Calu3 (cell line): ENCODE measurements around the gene USP32. TPM values are rescaled to one million over a fixed set of nuclear protein-coding genes. Genes with fewer than 3 reads are reported as not detected.

ENCODE experiments used
- BruUV-seq: library from RNA; stranded (reverse); fragments of 400-500 nt; replicated peaks from 2 replicates; lab custom pipeline; 2021; lab: Mats Ljungman, UMichigan
- CTCF ChIA-PET: fragments of 300-600 bp; sonication (Branson Sonifier 250); formaldehyde crosslinking; loops from one replicate; lab custom pipeline; 2022; ENCODE audit warnings: antibody characterized with exemption; lab: Charles Lee
- DNase-seq: peaks from one replicate; pipeline ENCODE4 v3.0.0; 2022
- H3K27ac Mint-ChIP-seq: one replicate; pipeline ENCODE4 v1.8.0; 2022; ENCODE audit warnings: mixed read lengths; ENCODE audit not compliant: unreplicated experiment
- H3K27me3 Mint-ChIP-seq: one replicate; pipeline ENCODE4 v1.8.0; 2022; ENCODE audit warnings: mixed read lengths; ENCODE audit not compliant: unreplicated experiment
- H3K36me3 Mint-ChIP-seq: one replicate; pipeline ENCODE4 v1.8.0; 2022; ENCODE audit warnings: mild to moderate bottlenecking, moderate library complexity, mixed read lengths; ENCODE audit not compliant: insufficient read depth, unreplicated experiment
- H3K4me1 Mint-ChIP-seq: one replicate; pipeline ENCODE4 v1.8.0; 2022; ENCODE audit warnings: mild to moderate bottlenecking, low read depth, mixed read lengths; ENCODE audit not compliant: unreplicated experiment
- H3K4me3 Mint-ChIP-seq: one replicate; pipeline ENCODE4 v1.8.0; 2022; ENCODE audit warnings: mild to moderate bottlenecking, low read depth, moderate library complexity, mixed read lengths; ENCODE audit not compliant: unreplicated experiment
- H3K9me3 Mint-ChIP-seq: one replicate; pipeline ENCODE4 v1.8.0; 2022; ENCODE audit warnings: low read depth, mixed read lengths; ENCODE audit not compliant: unreplicated experiment
- intact Hi-C: fragments of 100-400 bp; cut with micrococcal nuclease; formaldehyde crosslinking; loops from one replicate; pipeline ENCODE4 v1.10.0; 2022; ENCODE audit not compliant: unreplicated experiment
- total RNA-seq: library from RNA; stranded (reverse); gene quantifications from 2 replicates; pipeline ENCODE4 v1.2.3, GENCODE V29; 2022
- TF ChIP-seq, protein P1 (sequence below): fragments of 200-600 bp; IDR thresholded peaks from one replicate; pipeline ENCODE4 v1.8.0; 2022; ENCODE audit warnings: antibody characterized with exemption; ENCODE audit not compliant: unreplicated experiment

USP32 gene
- total RNA-seq, 1 experiment from 2014 or later = 29.6 TPM

- Mint-ChIP-seq H3K36me3 (no peaks in the 10 kb centered on the region), H3K9me3 (no peaks in the 10 kb centered on the region), H3K4me3 (no peak overlapping the region), H3K27ac (no peak overlapping the region), H3K4me1 (peaks cover 42% of the 10 kb centered on the region), H3K27me3 (peaks cover 24% of the 10 kb centered on the region)
- BruUV-seq = no TSS peak
- no peak for DNase-seq
- TF ChIP-seq, protein P1, sequence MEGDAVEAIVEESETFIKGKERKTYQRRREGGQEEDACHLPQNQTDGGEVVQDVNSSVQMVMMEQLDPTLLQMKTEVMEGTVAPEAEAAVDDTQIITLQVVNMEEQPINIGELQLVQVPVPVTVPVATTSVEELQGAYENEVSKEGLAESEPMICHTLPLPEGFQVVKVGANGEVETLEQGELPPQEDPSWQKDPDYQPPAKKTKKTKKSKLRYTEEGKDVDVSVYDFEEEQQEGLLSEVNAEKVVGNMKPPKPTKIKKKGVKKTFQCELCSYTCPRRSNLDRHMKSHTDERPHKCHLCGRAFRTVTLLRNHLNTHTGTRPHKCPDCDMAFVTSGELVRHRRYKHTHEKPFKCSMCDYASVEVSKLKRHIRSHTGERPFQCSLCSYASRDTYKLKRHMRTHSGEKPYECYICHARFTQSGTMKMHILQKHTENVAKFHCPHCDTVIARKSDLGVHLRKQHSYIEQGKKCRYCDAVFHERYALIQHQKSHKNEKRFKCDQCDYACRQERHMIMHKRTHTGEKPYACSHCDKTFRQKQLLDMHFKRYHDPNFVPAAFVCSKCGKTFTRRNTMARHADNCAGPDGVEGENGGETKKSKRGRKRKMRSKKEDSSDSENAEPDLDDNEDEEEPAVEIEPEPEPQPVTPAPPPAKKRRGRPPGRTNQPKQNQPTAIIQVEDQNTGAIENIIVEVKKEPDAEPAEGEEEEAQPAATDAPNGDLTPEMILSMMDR = no peak
- intact Hi-C loops = no loop called here
- CTCF ChIA-PET = no interaction called here
These were observed 228.7 kb downstream of the USP32 start for GRCh38 chr17:60163108-60163784.

- H3K4me3 Mint-ChIP-seq = no peak overlapping the region
- DNase-seq = no peak
- CTCF ChIA-PET = no interaction called here
- intact Hi-C loops = no loop called here
- no peaks in the 10 kb centered on the region for H3K9me3 Mint-ChIP-seq
- H3K27me3 Mint-ChIP-seq = peaks cover 24% of the 10 kb centered on the region
- TF ChIP-seq, protein P1 = no peak
- no peaks in the 10 kb centered on the region for H3K36me3 Mint-ChIP-seq
- H3K27ac Mint-ChIP-seq = no peak overlapping the region
- BruUV-seq = no TSS peak
- peaks cover 27% of the 10 kb centered on the region for H3K4me1 Mint-ChIP-seq
These were observed 230.2 kb downstream of the USP32 start for GRCh38 chr17:60161598-60162330.

GRCh38 chr17:60160829-60161501 is 231.0 kb downstream of the USP32 start:
- no peak overlapping the region for H3K4me3 Mint-ChIP-seq

DNA sequence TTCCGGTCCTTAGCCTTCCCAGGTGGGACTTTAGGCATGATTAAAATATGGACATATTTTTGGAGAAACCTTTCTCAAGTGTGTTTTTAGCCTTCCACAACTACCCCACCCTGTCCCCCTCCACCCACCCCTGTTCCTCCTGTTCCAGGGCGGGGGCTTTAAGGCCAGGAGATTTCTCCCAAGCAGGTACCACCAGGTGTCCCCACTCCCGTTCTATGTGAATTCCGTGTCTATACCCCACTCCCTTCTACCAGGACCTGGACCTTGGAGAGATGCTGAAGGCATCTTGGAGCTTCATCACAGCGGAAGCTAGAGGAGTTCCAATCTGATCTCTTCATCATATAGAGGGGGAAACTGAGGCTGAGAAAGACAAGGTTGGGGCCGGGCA is 232.5 kb downstream of the USP32 start:
- CTCF ChIA-PET = no interaction called here
- no peak for DNase-seq
- Mint-ChIP-seq H3K27ac (no peak overlapping the region), H3K4me3 (no peak overlapping the region), H3K9me3 (no peaks in the 10 kb centered on the region), H3K27me3 (peaks cover 37% of the 10 kb centered on the region), H3K36me3 (no peaks in the 10 kb centered on the region), H3K4me1 (peaks cover 14% of the 10 kb centered on the region)
- intact Hi-C loops = no loop called here
- BruUV-seq = no TSS peak
- TF ChIP-seq, protein P1 = no peak

More at GRCh38 chr17:60160829-60161501, 231.0 kb downstream of the USP32 start:
- Mint-ChIP-seq H3K4me1 (peaks cover 23% of the 10 kb centered on the region), H3K27me3 (peaks cover 30% of the 10 kb centered on the region), H3K36me3 (no peaks in the 10 kb centered on the region), H3K9me3 (no peaks in the 10 kb centered on the region), H3K27ac (peak overlapping the region; percentile 18)
- CTCF ChIA-PET = no interaction called here
- intact Hi-C loops = no loop called here
- TF ChIP-seq, protein P1 = no peak
- BruUV-seq = no TSS peak
- DNase-seq = no peak
